ENCODE data around the gene SWAP70.

Gene SWAP70

DNA sequence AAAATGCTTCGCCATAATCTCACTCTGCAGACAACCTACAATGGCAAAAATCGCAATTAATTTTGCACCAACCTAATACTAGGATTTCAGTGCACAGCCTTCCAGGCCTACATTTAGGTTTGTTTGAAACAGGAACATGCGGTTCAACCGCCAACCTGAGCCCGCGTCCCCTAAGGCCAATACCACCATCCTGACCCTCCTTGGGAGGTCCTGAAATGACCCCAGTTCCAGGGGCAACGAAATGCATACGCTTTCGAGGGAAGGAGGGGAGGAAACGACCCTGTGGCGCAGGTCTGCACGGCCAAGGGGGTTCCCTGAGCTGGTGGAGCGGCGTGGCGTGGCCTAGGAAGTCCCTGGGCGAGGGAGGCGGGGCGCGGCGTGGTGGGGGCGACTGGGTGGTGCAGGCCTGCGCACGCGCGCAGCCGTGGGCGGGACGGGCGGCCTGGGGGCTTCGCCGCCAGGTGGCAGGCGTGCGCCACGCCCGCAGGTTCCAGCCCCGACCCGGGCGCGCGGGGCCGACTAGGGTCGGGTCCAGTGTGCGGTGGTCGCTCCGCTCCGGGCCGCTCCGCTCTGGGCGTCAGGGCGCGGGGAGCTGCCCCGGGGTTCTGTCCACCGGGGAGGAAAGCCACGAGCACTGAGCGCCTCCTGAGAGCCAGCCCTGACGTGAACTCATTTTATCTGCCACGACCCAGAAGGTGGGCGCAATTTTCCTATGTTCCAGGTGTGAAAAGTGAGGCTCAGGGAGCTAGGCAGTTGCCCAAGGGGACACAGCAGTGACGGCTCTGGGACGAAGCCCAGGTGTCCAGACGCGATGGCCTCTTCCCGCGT, 94.1 kb downstream of the SWAP70 start:
- H3K27ac ChIP-seq (ENCODE audit: low read depth, low read length), result peak overlapping the region; percentile 49
- peaks cover 31% of the 10 kb centered on the region for H3K79me2 ChIP-seq (ENCODE audit: control insufficient read depth, low read length)
- peaks cover 68% of the 10 kb centered on the region for H3K4me1 ChIP-seq (ENCODE audit: control insufficient read depth, low read length)

DNA sequence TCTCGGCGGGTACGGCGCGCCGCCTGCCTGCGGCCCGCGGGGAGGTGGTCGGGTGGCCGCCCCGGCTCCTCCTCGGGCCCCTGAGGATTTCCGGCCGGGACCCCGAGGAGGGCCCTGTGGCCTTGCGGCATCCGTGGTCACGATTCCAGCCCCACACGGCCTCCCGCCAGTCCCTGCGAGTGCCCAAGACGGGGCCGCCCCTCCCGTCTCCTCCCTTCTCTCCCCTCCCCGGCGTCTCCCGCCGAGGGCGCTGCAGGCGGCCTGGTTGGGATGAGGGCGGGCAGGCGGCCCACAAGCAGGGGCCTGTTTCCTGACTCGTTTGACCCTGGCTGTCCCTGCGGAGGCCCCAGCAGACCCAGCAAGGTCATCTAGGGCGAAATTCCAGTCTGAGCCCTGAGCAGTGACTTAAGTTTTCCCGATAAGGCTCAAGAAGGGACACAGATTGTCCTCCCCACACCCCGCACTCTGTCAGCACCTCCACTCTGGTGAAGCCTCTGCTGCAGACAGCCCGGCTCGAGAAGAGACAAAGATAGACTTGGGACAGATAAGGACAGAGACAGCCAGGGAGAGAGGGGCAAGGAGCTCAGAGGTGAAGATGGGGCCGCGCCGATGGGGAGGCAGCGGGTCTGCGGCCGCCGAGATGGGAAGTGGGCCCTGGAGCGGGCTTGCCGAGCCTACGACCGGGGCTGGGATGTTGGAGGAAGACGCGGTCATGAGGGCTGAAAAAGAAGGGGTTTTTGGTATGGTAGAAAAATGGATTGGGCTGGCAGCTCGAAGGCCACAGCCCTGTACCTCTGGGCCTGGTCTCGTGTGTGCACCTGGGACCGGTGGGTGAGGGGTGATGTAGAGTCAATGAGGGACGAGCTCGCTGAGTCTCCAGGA, 95.0 kb downstream of the SWAP70 start:
- Histone ChIP-seq H3K9me3 (ENCODE audit: control insufficient read depth, insufficient read depth, low read length) (no peaks in the 10 kb centered on the region), H3K9me2 (replicated peaks; ENCODE audit: control insufficient read depth, low read length) (no peaks in the 10 kb centered on the region), H3K4me2 (ENCODE audit: low read length) (peak overlapping the region; percentile 98), H3K36me3 (ENCODE audit: control insufficient read depth, low read length) (0 out of 2 replicates have a peak, but pooled peaks cover 3% of the 10 kb centered on the region), H3K27ac (ENCODE audit: low read depth, low read length) (peak overlapping the region; percentile 49), H3K27me3 (ENCODE audit: control insufficient read depth, low read length) (no peaks in the 10 kb centered on the region), H3K79me2 (ENCODE audit: control insufficient read depth, low read length) (peaks cover 36% of the 10 kb centered on the region), H4K20me1 (ENCODE audit: control insufficient read depth, insufficient read depth, low read depth, low read length) (no peaks in the 10 kb centered on the region), H3K4me3 (ENCODE audit: low read length) (peak overlapping the region; percentile 98), H3K4me1 (ENCODE audit: control insufficient read depth, low read length) (peaks cover 59% of the 10 kb centered on the region), H3F3A (ENCODE audit: control insufficient read depth, insufficient read depth) (peaks cover 27% of the 10 kb centered on the region)
- no peak for TF ChIP-seq EZH2phosphoT487 (IDR thresholded peaks at IDR 0.05; ENCODE audit: borderline replicate concordance, low read length)
- TF ChIP-seq, protein P1, sequence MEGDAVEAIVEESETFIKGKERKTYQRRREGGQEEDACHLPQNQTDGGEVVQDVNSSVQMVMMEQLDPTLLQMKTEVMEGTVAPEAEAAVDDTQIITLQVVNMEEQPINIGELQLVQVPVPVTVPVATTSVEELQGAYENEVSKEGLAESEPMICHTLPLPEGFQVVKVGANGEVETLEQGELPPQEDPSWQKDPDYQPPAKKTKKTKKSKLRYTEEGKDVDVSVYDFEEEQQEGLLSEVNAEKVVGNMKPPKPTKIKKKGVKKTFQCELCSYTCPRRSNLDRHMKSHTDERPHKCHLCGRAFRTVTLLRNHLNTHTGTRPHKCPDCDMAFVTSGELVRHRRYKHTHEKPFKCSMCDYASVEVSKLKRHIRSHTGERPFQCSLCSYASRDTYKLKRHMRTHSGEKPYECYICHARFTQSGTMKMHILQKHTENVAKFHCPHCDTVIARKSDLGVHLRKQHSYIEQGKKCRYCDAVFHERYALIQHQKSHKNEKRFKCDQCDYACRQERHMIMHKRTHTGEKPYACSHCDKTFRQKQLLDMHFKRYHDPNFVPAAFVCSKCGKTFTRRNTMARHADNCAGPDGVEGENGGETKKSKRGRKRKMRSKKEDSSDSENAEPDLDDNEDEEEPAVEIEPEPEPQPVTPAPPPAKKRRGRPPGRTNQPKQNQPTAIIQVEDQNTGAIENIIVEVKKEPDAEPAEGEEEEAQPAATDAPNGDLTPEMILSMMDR (IDR thresholded peaks at IDR 0.05; ENCODE audit: low read depth, low read length, poor library complexity, severe bottlenecking), result peak; percentile 6

More for the DNA sequence above, 94.1 kb downstream of the SWAP70 start:
- no peaks in the 10 kb centered on the region for H3K9me3 ChIP-seq (ENCODE audit: control insufficient read depth, insufficient read depth, low read length)
- no peaks in the 10 kb centered on the region for H4K20me1 ChIP-seq (ENCODE audit: control insufficient read depth, insufficient read depth, low read depth, low read length)
- peak overlapping the region; percentile 98 for H3K4me2 ChIP-seq (ENCODE audit: low read length)
- no peaks in the 10 kb centered on the region for H3K27me3 ChIP-seq (ENCODE audit: control insufficient read depth, low read length)
- H3K4me3 ChIP-seq (ENCODE audit: low read length), result peak overlapping the region; percentile 98
- H3F3A ChIP-seq (ENCODE audit: control insufficient read depth, insufficient read depth), result peaks cover 33% of the 10 kb centered on the region
- H3K9me2 ChIP-seq (replicated peaks; ENCODE audit: control insufficient read depth, low read length), result no peaks in the 10 kb centered on the region
- peaks cover 7% of the 10 kb centered on the region; the same call in 1 of the 2 replicates for H3K36me3 ChIP-seq (ENCODE audit: control insufficient read depth, low read length)
- TF ChIP-seq, protein P1 (IDR thresholded peaks at IDR 0.05; ENCODE audit: low read depth, low read length, poor library complexity, severe bottlenecking), result peak; percentile 63
- TF ChIP-seq EZH2phosphoT487 (IDR thresholded peaks at IDR 0.05; ENCODE audit: borderline replicate concordance, low read length), result no peak

DNA sequence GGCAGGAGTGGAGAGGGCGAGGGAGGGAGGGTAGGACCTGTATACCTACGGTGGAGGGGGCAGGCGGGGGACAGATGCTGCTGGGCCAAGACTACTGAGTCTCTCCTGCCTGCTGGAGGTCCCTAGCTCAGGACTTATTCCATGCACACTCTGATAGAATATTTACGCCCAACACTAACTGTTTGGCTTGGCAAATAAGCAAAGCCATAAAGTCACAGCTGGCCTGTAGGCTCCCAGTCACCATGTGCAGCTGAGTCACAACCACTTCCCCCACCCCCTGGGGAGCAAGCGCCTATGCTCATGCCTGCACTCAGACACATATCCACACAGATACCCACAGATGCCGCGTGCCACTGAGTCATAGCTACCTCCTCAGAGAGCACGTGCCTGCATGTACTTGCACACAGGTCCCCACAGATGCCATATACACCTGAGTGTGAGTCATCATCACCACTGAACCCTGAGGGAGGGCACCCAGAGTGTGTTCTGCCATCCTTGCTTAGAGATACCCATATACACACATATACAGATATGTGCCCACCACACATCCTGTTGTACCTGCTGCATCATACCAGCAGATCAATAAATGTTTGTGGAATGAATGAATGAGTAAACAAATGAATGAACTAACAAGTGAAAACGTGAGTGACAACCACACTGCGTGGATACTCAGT, 95.8 kb downstream of the SWAP70 start:
- peak overlapping the region; percentile 98 for H3K4me3 ChIP-seq (ENCODE audit: low read length)
- no peak overlapping the region for H3K27ac ChIP-seq (ENCODE audit: low read depth, low read length)

More for the DNA sequence above, 95.8 kb downstream of the SWAP70 start:
- Histone ChIP-seq H3K79me2 (ENCODE audit: control insufficient read depth, low read length) (peaks cover 37% of the 10 kb centered on the region), H4K20me1 (ENCODE audit: control insufficient read depth, insufficient read depth, low read depth, low read length) (no peaks in the 10 kb centered on the region), H3F3A (ENCODE audit: control insufficient read depth, insufficient read depth) (peaks cover 19% of the 10 kb centered on the region), H3K4me2 (ENCODE audit: low read length) (peak overlapping the region; percentile 98), H3K9me3 (ENCODE audit: control insufficient read depth, insufficient read depth, low read length) (no peaks in the 10 kb centered on the region), H3K4me1 (ENCODE audit: control insufficient read depth, low read length) (peaks cover 51% of the 10 kb centered on the region), H3K9me2 (replicated peaks; ENCODE audit: control insufficient read depth, low read length) (no peaks in the 10 kb centered on the region), H3K27me3 (ENCODE audit: control insufficient read depth, low read length) (no peaks in the 10 kb centered on the region), H3K36me3 (ENCODE audit: control insufficient read depth, low read length) (no peaks in the 10 kb centered on the region)
- TF ChIP-seq EZH2phosphoT487 (IDR thresholded peaks at IDR 0.05; ENCODE audit: borderline replicate concordance, low read length), result no peak
- TF ChIP-seq, protein P1 (IDR thresholded peaks at IDR 0.05; ENCODE audit: low read depth, low read length, poor library complexity, severe bottlenecking), result no peak
